Measurements from ENCODE around the gene MCF2L. TPM values are rescaled to one million over a fixed set of nuclear protein-coding genes. Genes with fewer than 3 reads are reported as not detected.
A peak's percentile ranks its signal among the peaks of the same experiment; 100 is the strongest.

MCF2L gene
- total RNA-seq, 1 donor from 2014 or later: 40.4 TPM

GRCh38 chr13:113147206-113147605 lies 178.2 kb downstream of the MCF2L start:
- DNase-seq (ENCODE audit: low spot score): no peak
- no peak overlapping the region for H3K9ac ChIP-seq
- H3K27ac ChIP-seq: no peak overlapping the region

GRCh38 chr13:113148407-113148806 lies 179.4 kb downstream of the MCF2L start:
- no peak for DNase-seq (ENCODE audit: low spot score)
- H3K4me1 Mint-ChIP-seq: peaks cover 19% of the 10 kb centered on the region
- TF ChIP-seq CTCF (IDR thresholded peaks at IDR 0.05) (no peak), EZH2 (IDR thresholded peaks at IDR 0.05) (no peak), EZH2phosphoT487 (IDR thresholded peaks at IDR 0.05) (no peak)
- H3K4me2 ChIP-seq: no peak overlapping the region
- no peaks in the 10 kb centered on the region for H3K9me3 Mint-ChIP-seq
- H3K4me3 Mint-ChIP-seq: no peak overlapping the region
- H4K20me1 ChIP-seq (ENCODE audit: low read depth): no peaks in the 10 kb centered on the region
- H3K27me3 Mint-ChIP-seq (ENCODE audit: insufficient read depth, low read depth): peaks cover 6% of the 10 kb centered on the region
- H3K79me2 ChIP-seq (ENCODE audit: low read depth): no peaks in the 10 kb centered on the region
- no peaks in the 10 kb centered on the region for H3K36me3 ChIP-seq
- no peaks in the 10 kb centered on the region for H3K9me3 ChIP-seq (ENCODE audit: low read depth)
- H2AFZ ChIP-seq (replicated peaks): no peak overlapping the region
- H3K36me3 Mint-ChIP-seq: no peaks in the 10 kb centered on the region
- H3F3A ChIP-seq (ENCODE audit: low read depth): peaks cover 14% of the 10 kb centered on the region
- no peak overlapping the region for H3K27ac ChIP-seq
- H3K4me3 ChIP-seq: no peak overlapping the region
- H3K4me1 ChIP-seq: peaks cover 10% of the 10 kb centered on the region
- peaks cover 20% of the 10 kb centered on the region for H3K27me3 ChIP-seq
- H3K27ac Mint-ChIP-seq: no peak overlapping the region
- no peak overlapping the region for H3K9ac ChIP-seq

More at GRCh38 chr13:113147206-113147605, 178.2 kb downstream of the MCF2L start:
- peaks cover 13% of the 10 kb centered on the region for H3K4me1 ChIP-seq
- H3K27ac Mint-ChIP-seq: no peak overlapping the region
- no peaks in the 10 kb centered on the region for H3K9me3 ChIP-seq (ENCODE audit: low read depth)
- no peaks in the 10 kb centered on the region for H4K20me1 ChIP-seq (ENCODE audit: low read depth)
- no peaks in the 10 kb centered on the region for H3K36me3 ChIP-seq
- H3F3A ChIP-seq (ENCODE audit: low read depth): peaks cover 3% of the 10 kb centered on the region
- no peaks in the 10 kb centered on the region for H3K36me3 Mint-ChIP-seq
- H3K4me3 ChIP-seq: no peak overlapping the region
- TF ChIP-seq EZH2phosphoT487 (IDR thresholded peaks at IDR 0.05): no peak
- TF ChIP-seq CTCF (IDR thresholded peaks at IDR 0.05): no peak
- TF ChIP-seq EZH2 (IDR thresholded peaks at IDR 0.05): no peak
- H3K27me3 ChIP-seq: peaks cover 8% of the 10 kb centered on the region
- H3K4me1 Mint-ChIP-seq: peaks cover 12% of the 10 kb centered on the region
- H3K4me3 Mint-ChIP-seq: no peak overlapping the region
- H3K4me2 ChIP-seq: no peak overlapping the region
- no peaks in the 10 kb centered on the region for H3K9me3 Mint-ChIP-seq
- H3K79me2 ChIP-seq (ENCODE audit: low read depth): no peaks in the 10 kb centered on the region
- H3K27me3 Mint-ChIP-seq (ENCODE audit: insufficient read depth, low read depth): peaks cover 6% of the 10 kb centered on the region
- no peak overlapping the region for H2AFZ ChIP-seq (replicated peaks)

GRCh38 chr13:113148940-113149503 lies 180.0 kb downstream of the MCF2L start:
- no peaks in the 10 kb centered on the region for H3K36me3 Mint-ChIP-seq
- Histone ChIP-seq H3K9me3 (ENCODE audit: low read depth) (no peaks in the 10 kb centered on the region), H3K4me1 (peaks cover 6% of the 10 kb centered on the region), H4K20me1 (ENCODE audit: low read depth) (no peaks in the 10 kb centered on the region), H3K27me3 (peaks cover 24% of the 10 kb centered on the region), H3K4me3 (no peak overlapping the region), H3K36me3 (no peaks in the 10 kb centered on the region), H3K4me2 (no peak overlapping the region), H3K27ac (no peak overlapping the region), H3K79me2 (ENCODE audit: low read depth) (no peaks in the 10 kb centered on the region), H3F3A (ENCODE audit: low read depth) (peaks cover 17% of the 10 kb centered on the region), H2AFZ (replicated peaks) (no peak overlapping the region), H3K9ac (no peak overlapping the region)
- H3K4me1 Mint-ChIP-seq: peaks cover 23% of the 10 kb centered on the region
- no peaks in the 10 kb centered on the region for H3K9me3 Mint-ChIP-seq
- no peak overlapping the region for H3K4me3 Mint-ChIP-seq
- no peak for DNase-seq (ENCODE audit: low spot score)
- H3K27ac Mint-ChIP-seq: peak overlapping the region; percentile 66
- TF ChIP-seq EZH2phosphoT487 (IDR thresholded peaks at IDR 0.05): no peak
- H3K27me3 Mint-ChIP-seq (ENCODE audit: insufficient read depth, low read depth): peaks cover 6% of the 10 kb centered on the region

Other genes with a start within 250 kb of the MCF2L start
- 0.50 TPM in 1 of 2 replicates, not detected in the other for gene F7, start 136.6 kb downstream of the MCF2L start, total RNA-seq (ENCODE audit: low replicate concordance)
- gene F10, start 153.6 kb downstream of the MCF2L start, total RNA-seq (ENCODE audit: low replicate concordance): 2.0 and 6.8 TPM in 2 replicates
- gene PROZ, start 189.4 kb downstream of the MCF2L start, total RNA-seq (ENCODE audit: low replicate concordance): not detected in 2 replicates
- gene PCID2, start 239.5 kb downstream of the MCF2L start, total RNA-seq (ENCODE audit: low replicate concordance): 91.1 and 99.6 TPM in 2 replicates
- 95.1 and 96.0 TPM in 2 replicates for gene CUL4A, start 240.4 kb downstream of the MCF2L start, total RNA-seq (ENCODE audit: low replicate concordance)